Skin epidermis (tissue), 12 donors: ENCODE data around the gene IFITM10.

ENCODE experiments used
- H3K27ac ChIP-seq, 21 experiments: fragments of 200-600 bp; sonication (generic) in 11 of 21; one replicate each; pipeline ENCODE4 v1.5.0; 2020; ENCODE audit warnings: mild to moderate bottlenecking in 3 of 21, inconsistent platforms in 2 of 21, moderate library complexity in 2 of 21
- H3K4me3 ChIP-seq, 7 experiments: fragments of 200-600 bp; sonication (generic) in 2 of 7; one replicate each; pipeline ENCODE4 v1.5.0; 2020; ENCODE audit warnings: inconsistent platforms in 2 of 7, mild to moderate bottlenecking in 2 of 7, moderate library complexity in 1 of 7

The IFITM10 gene

DNA sequence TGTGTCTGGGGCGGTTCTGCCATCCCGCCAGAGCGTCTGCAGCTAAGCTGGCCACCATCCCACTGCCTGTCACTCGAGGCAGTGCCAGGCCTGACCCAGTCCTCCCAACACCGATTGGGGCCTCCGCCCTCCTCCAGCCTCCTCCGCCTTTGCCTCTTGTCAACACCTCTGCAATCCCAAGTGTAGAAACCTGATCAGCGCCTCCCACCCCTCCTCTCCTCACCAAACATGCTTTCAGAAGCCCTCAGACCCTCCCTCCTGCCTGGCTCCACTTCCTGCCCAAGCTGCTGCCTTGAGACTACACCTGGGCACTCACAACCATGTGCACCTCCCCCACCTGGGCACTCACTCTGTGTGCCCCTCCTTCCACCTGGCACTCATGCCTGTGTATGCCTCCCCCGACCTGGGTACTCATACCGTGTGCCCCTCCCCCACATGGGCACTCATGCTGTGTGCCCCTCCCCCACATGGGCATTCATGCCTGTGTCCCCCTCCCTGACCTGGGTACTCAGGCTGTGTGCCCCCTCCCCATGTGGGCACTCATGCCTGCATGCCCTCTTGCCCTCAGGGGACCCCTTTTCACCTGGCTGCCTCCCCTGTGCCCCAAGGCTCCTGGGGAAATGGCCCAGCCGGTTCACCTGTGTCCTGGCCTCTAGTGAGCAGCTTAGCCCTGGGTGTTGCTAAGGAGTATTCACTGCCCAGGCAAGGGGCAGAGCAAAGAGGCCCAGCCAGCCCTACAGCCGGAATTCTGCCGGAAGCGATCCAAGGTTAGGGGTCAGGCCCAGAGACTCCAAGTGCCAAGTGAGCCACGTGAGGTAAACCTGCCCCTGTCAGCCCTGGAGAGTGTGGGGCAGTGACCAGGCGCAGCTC lies 5.5 kb upstream of the IFITM10 start:
- H3K27ac ChIP-seq = peak overlapping the region in 13 of 21 experiments; percentile 2 to 86 (median 34)
- H3K4me3 ChIP-seq = no peak overlapping the region

DNA sequence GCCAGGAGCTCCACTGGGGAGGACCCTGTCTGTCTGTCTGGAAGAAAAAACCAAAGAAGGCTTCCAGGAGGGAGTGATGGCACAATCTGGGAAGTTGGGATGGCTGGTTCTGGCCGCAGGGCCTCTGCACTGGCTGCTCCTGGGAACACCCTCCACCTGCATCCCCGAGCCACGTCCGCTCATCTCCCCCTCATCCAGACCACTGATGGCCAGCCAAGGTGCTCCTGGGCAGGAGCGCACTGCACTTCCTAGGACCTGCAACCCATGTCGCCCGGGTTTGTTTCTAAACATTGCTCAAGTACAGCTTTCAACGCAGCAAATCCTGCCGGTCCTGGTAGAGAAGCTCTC lies 4.9 kb upstream of the IFITM10 start:
- H3K27ac ChIP-seq = peak overlapping the region in 8 of 21 experiments; percentile 2 to 65 (median 36)

DNA sequence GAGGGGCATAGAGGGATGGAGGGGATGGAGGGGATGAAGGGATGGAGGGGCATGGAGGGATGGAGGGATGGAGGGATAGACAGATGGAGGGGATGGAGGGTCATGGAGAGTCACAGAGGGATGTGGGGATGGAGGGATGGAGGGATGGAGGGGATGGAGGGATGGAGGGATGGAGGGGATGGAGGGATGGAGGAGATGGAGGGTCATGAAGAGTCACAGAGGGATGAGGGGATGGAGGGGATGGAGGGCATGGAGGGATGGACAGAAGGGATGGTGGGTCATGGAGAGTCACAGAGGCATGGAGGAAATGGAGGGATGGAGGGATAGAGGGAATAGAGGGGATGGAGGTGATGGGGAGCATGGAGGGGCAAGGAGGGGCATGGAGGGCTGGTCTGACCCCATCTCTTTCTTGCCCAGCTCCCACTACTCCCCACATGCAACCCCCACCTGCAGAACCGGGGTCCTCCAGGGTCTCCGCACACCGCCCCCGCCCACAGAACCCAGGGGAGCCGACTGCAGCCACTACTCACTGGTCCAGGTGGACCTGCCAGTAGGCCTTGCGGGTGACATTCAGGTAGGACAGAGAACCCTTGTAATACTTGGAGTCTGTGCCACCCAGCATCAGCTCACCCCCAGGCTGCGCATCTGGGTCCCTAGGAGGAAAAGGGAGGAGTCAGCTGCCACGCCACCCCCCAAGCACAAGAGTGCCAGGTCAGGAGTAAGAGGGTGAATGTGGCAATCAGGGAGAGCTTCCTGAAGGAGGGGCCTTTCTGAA lies 4.2 kb upstream of the IFITM10 start:
- H3K4me3 ChIP-seq = no peak overlapping the region
- peak overlapping the region in 1 of 21 experiments; percentile 30 for H3K27ac ChIP-seq

More for the DNA sequence above, 4.9 kb upstream of the IFITM10 start:
- H3K4me3 ChIP-seq = no peak overlapping the region

DNA sequence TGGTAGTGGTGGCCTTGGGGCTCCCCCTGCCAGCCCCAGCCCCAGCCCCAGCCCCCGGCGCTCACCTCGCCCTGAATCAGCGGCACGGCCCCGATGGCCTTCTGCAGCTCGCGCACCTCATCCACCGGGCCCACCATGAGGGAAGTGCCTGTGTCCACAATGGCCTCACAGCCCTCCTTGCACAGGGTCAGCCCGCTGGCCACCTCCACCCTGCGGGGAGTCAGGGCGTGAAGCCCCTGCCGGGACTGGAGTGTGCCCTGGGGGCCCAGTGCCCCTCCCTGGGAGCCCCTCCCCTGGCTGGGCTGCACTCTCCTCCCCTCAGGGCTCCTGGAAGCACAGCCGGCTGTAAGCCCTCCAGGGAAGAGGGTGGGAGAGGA lies 3.5 kb upstream of the IFITM10 start:
- H3K4me3 ChIP-seq = no peak overlapping the region
- no peak overlapping the region for H3K27ac ChIP-seq

DNA sequence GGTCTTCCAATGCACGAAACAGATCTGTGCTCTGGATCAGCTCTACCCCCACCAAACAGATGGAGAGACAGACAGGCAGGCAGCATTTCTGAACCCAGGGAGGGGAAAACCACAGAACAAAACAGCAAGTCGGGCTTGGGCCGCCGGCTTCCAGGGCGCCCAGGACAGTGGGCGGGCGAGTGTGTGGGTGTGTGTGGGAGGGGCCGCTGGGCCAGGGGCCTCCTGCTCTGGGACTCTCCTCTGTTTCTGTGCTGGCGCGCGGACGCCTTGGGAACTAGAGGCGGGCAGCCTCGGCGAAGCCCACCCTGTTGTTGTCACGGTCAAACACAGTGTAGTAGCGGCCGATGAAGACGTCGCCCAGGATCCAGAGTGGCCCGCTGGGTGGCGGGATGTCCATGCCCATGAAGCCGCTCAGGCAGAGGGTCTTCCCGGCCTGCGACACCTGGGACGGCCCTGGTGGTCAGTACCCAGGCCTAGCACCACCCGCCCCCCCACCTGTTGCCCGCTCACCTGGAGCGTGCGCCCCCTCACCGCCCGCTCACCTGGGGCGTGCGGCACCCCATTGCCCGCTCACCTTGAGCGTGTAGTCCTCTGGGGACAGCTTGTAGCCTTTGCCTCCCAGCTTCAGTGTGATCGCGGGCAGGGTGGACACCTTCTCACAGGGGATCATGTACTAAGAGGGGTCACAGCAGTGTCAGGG lies 3.0 kb upstream of the IFITM10 start:
- Histone ChIP-seq H3K4me3 (no peak overlapping the region), H3K27ac (peak overlapping the region in 3 of 21 experiments; percentile 9 to 17 (median 17))

DNA sequence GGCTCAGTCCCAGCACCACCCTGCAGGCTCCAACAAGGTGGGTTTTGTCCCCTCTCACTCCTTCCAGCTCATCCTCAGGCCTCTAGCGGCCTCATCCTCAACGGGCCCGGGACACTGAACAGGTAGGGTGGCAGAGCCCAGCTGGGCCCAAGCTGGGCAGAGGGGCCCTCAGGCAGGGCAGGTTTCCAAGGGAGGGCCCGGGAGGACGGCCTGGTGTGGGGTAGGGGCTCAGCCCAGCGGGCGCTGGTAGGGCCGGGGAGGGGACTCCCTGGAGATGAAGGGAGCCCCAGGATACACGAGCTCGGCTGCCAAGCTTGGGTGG lies 2.5 kb upstream of the IFITM10 start:
- no peak overlapping the region for H3K4me3 ChIP-seq
- peak overlapping the region in 6 of 21 experiments; percentile 0 to 32 (median 17) for H3K27ac ChIP-seq

DNA sequence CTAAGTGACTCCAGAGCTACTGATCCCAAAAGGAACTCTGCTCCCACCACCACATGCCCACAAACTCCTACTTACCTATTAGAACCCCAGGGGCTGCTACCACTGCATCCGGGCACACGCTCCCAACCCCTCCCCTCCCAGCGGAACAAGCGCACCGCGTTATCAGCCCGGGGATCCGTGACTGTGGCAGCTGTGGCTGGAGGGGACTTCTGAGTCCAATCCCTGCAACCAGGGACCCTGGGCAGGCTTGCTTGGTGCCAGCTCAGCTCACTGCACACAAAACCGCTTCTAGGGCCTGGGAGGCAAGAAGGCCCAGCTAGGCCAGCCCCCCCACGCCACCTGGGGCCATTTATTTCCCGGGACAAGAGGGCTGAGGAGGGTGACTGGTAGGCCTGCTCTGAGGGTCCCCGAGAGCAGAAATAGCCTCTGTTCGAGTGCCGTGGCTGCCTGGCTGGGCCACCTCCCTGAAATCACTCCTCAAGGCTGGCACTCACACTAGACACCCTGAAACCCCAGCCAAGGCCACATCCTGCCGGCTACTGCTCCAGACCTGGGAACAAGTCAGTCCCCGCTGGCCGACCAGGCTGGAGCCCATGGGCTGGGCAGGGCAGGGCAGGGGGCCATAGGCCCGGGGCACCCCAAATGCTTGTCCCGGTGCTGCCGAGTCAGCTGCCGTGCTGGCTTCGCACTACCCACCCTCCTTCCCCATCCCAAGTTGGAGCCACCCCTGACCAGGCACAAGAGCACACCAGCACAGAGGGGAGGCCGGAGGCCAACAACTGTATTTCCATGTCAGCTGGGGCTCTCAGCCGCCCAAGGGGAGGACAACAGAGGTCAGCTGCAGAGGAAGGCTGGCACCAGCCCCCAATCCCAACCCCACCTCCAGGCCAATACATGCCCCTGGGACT lies 1.9 kb upstream of the IFITM10 start:
- H3K27ac ChIP-seq = peak overlapping the region in 7 of 21 experiments; percentile 0 to 32 (median 17)

DNA sequence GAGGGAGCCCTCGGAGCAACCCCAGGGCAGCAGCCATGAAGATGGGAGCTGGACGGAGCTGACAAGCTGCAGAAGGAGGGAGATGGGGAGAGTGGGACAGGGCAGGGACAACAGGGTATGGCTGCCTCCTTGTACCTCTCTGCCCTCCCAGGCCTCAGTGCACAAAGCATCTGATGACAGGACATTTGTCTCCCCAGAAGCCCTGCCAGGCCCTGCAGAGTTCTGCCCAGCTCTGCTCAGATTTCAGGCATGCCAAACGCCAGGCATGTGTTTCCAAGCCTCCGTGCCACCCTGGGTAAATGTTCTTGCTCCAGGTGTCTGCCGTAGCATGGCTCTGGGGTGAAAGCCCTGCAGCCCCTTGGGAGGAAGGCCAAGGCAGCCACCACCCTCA lies 1.1 kb upstream of the IFITM10 start:
- H3K4me3 ChIP-seq = no peak overlapping the region
- H3K27ac ChIP-seq = peak overlapping the region in 8 of 21 experiments; percentile 0 to 68 (median 36)

More for the DNA sequence above, 1.9 kb upstream of the IFITM10 start:
- no peak overlapping the region for H3K4me3 ChIP-seq

DNA sequence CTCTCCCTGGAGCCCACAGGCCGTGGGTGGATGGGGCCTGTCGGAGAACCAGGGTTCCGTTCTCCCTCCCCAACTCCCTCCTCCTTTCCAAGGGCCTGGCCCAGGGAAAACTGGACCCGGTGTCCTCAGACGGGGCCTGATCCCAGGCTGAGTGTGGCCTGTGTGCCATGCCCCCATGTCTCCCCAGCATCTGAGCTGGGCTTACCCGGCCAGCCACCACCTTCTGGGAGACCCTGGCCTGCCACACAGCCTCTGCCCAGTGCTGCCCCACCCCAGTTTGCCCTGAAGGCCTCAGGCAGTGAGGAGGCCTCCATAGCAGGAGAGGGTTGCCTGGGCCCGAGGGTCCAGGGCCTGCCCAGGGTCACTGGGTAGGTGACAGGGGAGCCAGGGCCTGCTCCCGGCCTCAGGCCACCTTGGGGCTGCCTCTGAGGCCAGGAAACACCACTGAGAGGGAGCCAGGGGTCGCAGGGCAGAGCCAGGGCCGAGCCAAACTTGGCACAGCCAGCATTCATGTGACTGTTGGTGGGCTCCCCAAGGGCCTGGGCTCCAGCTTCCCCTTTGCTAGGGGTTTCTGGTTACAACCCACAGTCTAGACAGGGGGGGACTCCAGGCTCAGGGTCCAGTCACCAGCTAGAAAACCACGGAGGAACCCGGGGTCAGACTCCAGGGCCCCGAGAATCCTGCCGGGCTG lies 590 bp upstream of the IFITM10 start:
- Histone ChIP-seq H3K27ac (peak overlapping the region in 11 of 21 experiments; percentile 0 to 68 (median 37)), H3K4me3 (no peak overlapping the region)

DNA sequence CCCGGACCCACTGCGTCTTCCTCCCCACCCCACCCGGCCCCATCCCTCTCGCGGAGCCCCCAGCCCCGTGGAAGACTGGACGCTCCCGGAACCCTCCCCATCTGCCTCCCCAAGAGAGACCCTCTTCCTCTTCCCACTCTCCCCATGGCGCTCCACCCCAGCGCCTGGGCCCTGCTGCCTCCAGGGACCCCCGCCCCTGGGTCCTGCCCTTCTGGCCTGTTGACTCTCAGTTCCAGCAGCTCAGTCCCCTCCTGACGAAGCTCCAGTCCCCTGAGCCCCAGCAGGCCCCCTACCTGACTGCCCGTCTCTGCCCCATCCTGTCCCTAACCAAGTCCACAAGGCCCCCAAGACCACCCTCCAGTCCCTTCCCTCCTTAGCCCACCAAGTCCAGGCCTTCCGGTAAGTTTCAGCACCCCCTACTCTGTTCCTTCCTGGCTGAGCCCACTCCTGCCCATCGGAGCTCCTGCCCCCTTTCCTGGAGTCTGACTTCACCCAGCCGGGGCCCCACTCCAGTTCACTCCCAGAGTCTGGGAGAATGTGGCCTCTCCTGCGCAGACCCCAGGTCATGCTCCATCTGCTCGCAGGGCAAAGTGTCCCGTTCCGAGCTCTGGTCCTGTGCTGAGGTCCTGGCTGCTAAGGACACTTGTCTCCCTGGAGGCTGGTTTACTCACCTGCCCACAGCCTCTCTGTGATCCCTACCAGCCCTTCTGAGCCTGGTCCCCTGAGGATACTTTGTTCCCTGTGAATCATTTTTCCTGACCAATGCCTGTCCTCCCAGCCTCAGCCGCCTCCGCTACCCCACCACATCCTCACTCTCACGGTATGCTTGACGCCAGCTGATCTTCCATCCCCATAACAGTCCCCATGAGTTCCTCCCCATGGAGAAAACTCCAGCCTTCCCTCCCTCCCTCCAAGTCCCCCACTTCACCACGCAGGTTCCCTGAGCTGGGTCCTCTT lies 722 bp downstream of the IFITM10 start:
- peak overlapping the region; percentile 21 to 45 (median 34) for H3K4me3 ChIP-seq
- peak overlapping the region in 14 of 21 experiments; percentile 18 to 78 (median 58) for H3K27ac ChIP-seq

DNA sequence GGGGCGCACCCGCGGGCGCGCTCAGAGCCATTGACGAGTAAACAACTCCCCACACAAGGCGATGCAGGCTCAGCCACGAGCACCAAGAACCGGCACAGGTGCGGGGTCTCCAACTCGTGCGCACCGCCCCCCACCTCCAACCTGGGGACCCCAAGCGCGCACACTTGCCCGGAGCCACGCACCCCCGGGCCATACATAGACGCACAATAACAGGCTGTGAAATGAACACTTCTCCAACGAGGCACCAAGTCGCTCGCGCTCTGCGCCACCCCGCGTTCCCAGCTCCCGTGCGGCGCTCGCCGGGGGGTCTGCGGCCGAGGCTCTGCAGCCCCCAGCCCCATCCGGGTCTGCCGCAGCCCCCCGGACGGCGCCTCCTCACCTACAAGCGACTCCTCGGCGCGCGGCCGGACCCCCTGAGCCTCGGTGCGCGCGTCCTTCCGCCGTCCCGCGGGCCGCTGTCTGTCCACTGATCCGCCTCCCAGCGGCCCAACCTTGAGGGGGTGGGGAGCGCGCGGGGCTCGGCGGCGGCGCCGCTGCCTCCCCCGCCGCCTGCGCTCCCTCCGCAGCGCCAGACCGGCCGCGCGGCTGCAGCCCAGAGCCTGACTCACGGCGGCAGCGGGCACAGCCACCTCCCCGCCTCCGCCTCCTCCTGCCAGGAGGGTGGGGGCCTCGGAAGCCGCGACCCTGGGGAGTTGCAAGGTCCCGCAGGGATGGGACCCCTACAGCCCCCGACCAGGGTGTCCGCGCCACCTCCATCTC lies 1.6 kb downstream of the IFITM10 start:
- Histone ChIP-seq H3K27ac (peak overlapping the region in 16 of 21 experiments; percentile 18 to 78 (median 57)), H3K4me3 (peak overlapping the region; percentile 21 to 45 (median 34))

DNA sequence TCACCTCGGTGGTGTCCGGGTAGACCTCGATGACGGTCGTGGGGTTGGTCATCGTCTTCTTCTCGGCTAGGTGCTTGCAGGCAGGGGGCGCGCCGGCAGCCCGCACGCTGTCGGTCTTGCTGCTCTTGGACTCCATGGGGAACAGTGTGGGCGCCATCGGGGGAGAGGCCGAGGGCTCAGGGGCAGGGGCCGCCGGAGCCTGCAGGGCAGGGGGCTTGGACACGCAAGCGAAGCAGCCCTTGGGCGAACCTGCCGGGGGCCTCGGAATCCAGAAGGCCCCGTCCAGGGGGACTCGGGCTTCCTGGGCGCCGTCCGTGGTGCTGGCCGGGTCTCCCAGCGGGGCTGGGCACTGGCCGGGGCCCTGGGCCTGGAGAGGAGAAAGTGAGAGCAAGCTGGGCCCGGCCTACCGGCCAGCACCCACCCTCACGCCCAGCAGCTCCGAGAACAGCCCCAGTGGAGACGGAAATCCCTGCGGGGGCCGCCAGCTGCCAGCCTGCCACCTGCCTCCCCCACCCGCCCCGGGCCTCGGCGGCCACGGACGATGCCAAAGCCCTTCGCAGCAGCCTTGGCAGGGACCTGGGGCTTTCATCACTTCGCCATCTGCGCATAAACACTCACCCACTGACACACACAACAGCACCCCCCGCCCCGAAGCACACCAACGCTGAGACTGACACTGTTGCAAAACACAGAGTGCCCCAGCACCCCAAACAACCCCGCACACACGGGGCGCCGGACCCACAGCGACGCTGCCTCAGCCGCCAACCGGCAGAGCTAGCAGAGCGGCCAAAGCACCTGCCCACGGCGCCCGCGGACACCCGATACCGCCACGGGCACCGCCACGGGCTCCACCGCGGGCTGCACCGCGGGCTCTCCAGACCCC lies 2.4 kb downstream of the IFITM10 start:
- Histone ChIP-seq H3K4me3 (peak overlapping the region; percentile 21 to 45 (median 34)), H3K27ac (peak overlapping the region in 12 of 21 experiments; percentile 23 to 78 (median 57))

DNA sequence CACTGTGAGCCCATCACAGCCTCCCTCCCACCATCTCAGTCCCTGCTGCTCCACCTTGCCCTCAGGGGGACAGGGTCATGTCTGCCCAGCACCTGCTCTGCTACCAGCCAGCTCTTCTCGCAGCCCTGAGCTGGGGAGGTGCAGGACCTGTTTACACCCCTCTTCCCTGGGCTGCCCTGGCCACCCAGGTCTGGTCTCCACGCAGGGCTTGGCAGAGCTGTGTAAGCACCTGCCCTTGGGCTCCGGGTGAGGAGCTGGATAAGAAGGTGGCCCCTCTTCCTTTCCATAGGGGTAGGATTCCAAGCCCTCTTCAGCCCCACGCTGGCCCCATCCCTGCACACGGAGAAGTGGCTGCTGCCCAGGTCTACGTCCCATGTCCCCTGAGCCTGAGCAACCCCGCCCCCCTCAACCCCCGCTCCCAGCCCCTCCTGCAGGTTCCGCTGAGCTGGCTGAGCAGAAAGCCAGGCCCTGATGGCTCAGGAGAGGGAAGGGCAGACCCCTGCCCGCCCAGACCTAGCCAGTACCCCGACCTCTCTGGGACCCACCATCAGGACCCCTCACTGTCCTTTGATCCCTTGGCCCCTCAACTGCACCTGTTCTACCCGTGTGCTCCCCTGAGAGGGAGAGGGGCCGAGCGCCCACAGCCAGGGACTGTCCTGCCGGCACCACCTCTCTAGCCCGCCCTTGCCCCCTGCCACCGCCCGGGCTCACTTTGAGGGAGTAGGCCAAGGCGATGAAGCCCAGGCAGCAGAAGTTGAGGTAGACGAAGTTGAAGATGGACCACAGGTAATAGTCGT lies 3.2 kb downstream of the IFITM10 start:
- Histone ChIP-seq H3K4me3 (peak overlapping the region in 3 of 7 experiments; percentile 21 to 45 (median 35)), H3K27ac (no peak overlapping the region)

DNA sequence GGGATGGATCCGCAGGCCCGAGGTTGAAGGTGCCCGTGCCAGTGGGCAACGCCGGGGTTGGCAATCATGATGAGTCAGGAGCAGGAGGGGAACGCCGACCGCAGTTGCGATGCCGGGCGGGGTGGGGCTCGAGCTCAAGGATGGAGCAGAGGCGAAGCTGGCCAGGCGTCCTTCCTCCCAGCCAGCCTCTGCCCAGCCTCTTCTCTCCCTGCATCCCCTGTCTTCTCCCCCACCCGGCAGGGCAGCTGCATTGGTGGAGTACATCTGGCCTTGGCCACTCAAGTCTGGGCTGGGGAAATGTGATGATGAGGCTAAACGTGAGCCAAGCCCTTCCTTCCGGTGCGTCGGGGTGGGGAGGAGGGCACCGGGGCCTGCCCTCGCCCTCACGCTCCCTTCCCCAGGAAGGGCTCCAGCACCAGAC lies 3.9 kb downstream of the IFITM10 start:
- Histone ChIP-seq H3K4me3 (peak overlapping the region in 1 of 7 experiments; percentile 1), H3K27ac (no peak overlapping the region)
